GM12878 (cell line): Measurements from ENCODE around the gene PHF20. TPM values are rescaled to one million over a fixed set of nuclear protein-coding genes. Genes with fewer than 3 reads are reported as not detected.

ENCODE experiments used
- ATAC-seq: fragments of 200-7000 bp; cut with Tn5 transposase; 3 replicates; pipeline ENCODE4 v1.9.1; 2020; ENCODE audit warnings: mild to moderate bottlenecking, moderate library complexity
- BruUV-seq: library from RNA; stranded (reverse); fragments of 400-500 nt; replicated peaks from 2 replicates; lab custom pipeline; 2021; lab: Mats Ljungman, UMichigan
- CTCF ChIA-PET: fragments of 300-600 bp; sonication (Branson Sonifier 250); formaldehyde crosslinking; extraction: SDS; loops from one replicate; lab custom pipeline; 2021; ENCODE audit warnings: inconsistent platforms; lab: Yijun Ruan, JAX
- POLR2A ChIA-PET: fragments of 350-600 bp; formaldehyde crosslinking; extraction: SDS; loops from one replicate; lab custom pipeline; 2021; ENCODE audit warnings: inconsistent platforms; lab: Charles Lee
- RAD21 ChIA-PET: fragments of 300-600 bp; sonication (Branson Sonifier 250); formaldehyde crosslinking; loops from one replicate; lab custom pipeline; 2023; ENCODE audit warnings: antibody characterized with exemption; ENCODE audit not compliant: unreplicated experiment; lab: Charles Lee
- SMC1A ChIA-PET: fragments of 300-600 bp; sonication (Branson Sonifier 250); formaldehyde crosslinking; loops from one replicate; lab custom pipeline; 2023; ENCODE audit not compliant: unreplicated experiment, uncharacterized antibody; lab: Charles Lee
- DNase-seq: peaks from one replicate; pipeline ENCODE4 v3.0.0-alpha.2; 2011; ENCODE audit warnings: low read depth, low spot score
- FAIRE-seq: peaks from 3 replicates; lab custom pipeline; 2011; peaks lifted over from hg19 to GRCh38; lab: Jason Lieb, UNC
- H2AFZ ChIP-seq: 2 replicates; pipeline ENCODE4 v1.6.0; 2011; ENCODE audit warnings: low read depth, low read length, control low read depth; ENCODE audit not compliant: control insufficient read depth
- H3K27ac ChIP-seq: 2 replicates; pipeline ENCODE4 v1.5.1; 2011; ENCODE audit warnings: control low read depth; ENCODE audit not compliant: control insufficient read depth, insufficient read depth
- H3K27me3 ChIP-seq, 2 experiments: replicated peaks in 1 of 2; 2 replicates each; pipeline versions ENCODE4 v1.6.0 to v1.6.1; 2011; ENCODE audit warnings: low read length in 1 of 2; ENCODE audit not compliant: control insufficient read depth in 2 of 2, insufficient read depth in 2 of 2
- H3K36me3 ChIP-seq, 2 experiments: 2 replicates each; pipeline ENCODE4 v1.5.1; 2011; ENCODE audit warnings: low read length in 1 of 2; ENCODE audit not compliant: control insufficient read depth in 2 of 2, insufficient read depth in 2 of 2
- H3K4me1 ChIP-seq: 2 replicates; pipeline ENCODE4 v1.6.1; 2011; ENCODE audit warnings: mild to moderate bottlenecking, low read length, moderate library complexity, mixed read lengths; ENCODE audit not compliant: control insufficient read depth, insufficient read depth
- H3K4me2 ChIP-seq: 2 replicates; pipeline ENCODE4 v1.6.0; 2011; ENCODE audit warnings: control low read depth; ENCODE audit not compliant: control insufficient read depth, insufficient read depth
- H3K4me3 ChIP-seq: fragments of 200-600 bp; sonication (generic); 2 replicates; pipeline ENCODE4 v1.5.1; 2016
- H3K79me2 ChIP-seq: 2 replicates; pipeline ENCODE4 v1.6.0; 2011; ENCODE audit warnings: low read length; ENCODE audit not compliant: control insufficient read depth, insufficient read depth
- H3K9ac ChIP-seq: 2 replicates; pipeline ENCODE4 v1.8.0; 2011; ENCODE audit warnings: low read length, control low read depth, mixed read lengths; ENCODE audit not compliant: control insufficient read depth, insufficient read depth
- H3K9me3 ChIP-seq: replicated peaks from 3 replicates; pipeline ENCODE4 v1.5.1; 2011; ENCODE audit warnings: mild to moderate bottlenecking, low read length; ENCODE audit not compliant: control insufficient read depth, insufficient read depth
- H4K20me1 ChIP-seq: 2 replicates; pipeline ENCODE4 v1.6.0; 2011; ENCODE audit not compliant: control insufficient read depth, insufficient read depth
- CBX5 ChIP-seq: sonication (generic); IDR thresholded peaks from 2 replicates; pipeline ENCODE4 v1.6.1; 2016; ENCODE audit warnings: low read depth, moderate library complexity, mild to moderate bottlenecking, inconsistent platforms
- CHD1 ChIP-seq: IDR thresholded peaks from 2 replicates; pipeline ENCODE4 v1.6.1; 2012; ENCODE audit warnings: low read depth, low read length, improper control_type of control experiment
- HCFC1 ChIP-seq: fragments of 150-350 bp; IDR thresholded peaks from 2 replicates; pipeline ENCODE4 v1.6.1; 2014; ENCODE audit warnings: low read length
- HDGF ChIP-seq: fragments of 450-650 bp; IDR thresholded peaks from 2 replicates; pipeline ENCODE4 v1.6.1; 2016; ENCODE audit warnings: antibody characterized with exemption
- MEF2B ChIP-seq: fragments of 450-650 bp; IDR thresholded peaks from 2 replicates; pipeline ENCODE4 v1.6.1; 2018; ENCODE audit warnings: mild to moderate bottlenecking, moderate library complexity; ENCODE audit not compliant: partially characterized antibody, poor library complexity, severe bottlenecking
- NFXL1 ChIP-seq: fragments of 450-650 bp; IDR thresholded peaks from 2 replicates; pipeline ENCODE4 v1.6.1; 2017; ENCODE audit warnings: antibody characterized with exemption, mild to moderate bottlenecking, borderline replicate concordance
- PAX8 ChIP-seq: fragments of 450-650 bp; IDR thresholded peaks from 2 replicates; pipeline ENCODE4 v1.6.1; 2017; ENCODE audit warnings: mild to moderate bottlenecking, moderate library complexity
- STAT3 ChIP-seq: IDR thresholded peaks from 2 replicates; pipeline ENCODE4 v1.6.1; 2011; ENCODE audit warnings: low read depth, low read length, improper control_type of control experiment
- TBL1XR1 ChIP-seq: IDR thresholded peaks from 2 replicates; pipeline ENCODE4 v1.6.1; 2012; ENCODE audit warnings: low read depth, low read length, improper control_type of control experiment
- ZSCAN29 ChIP-seq: fragments of 450-650 bp; IDR thresholded peaks from 2 replicates; pipeline ENCODE4 v1.6.1; 2017; ENCODE audit warnings: mild to moderate bottlenecking, moderate library complexity
- WGBS: methylation state at CpG from one replicate; pipeline ENCODE4 v1.1.6; 2016; ENCODE audit warnings: low lambda C conversion rate; ENCODE audit not compliant: insufficient replicate concordance, insufficient coverage; ENCODE audit errors: missing lambda C conversion rate; 5-methylcytosine and 5-hydroxymethylcytosine counted together
- in situ Hi-C: fragments of 300-500 bp; cut with MboI; formaldehyde crosslinking; loops from 9 replicates; pipeline ENCODE4 v1.14.3; 2018; ENCODE audit warnings: mixed read lengths
- intact Hi-C: fragments of 100-400 bp; cut with micrococcal nuclease; formaldehyde crosslinking; loops from one replicate; pipeline ENCODE4 v1.14.2; 2022; ENCODE audit not compliant: unreplicated experiment
- polyA plus RNA-seq, 11 experiments: library from polyadenylated mRNA; depleted of rRNA in 4 of 11; unstranded in 6 of 11; stranded (reverse) in 5 of 11; fragments of >200 nt; fragmentation: Nextera tagmentation in 4 of 11; fragmentation: Illumina TruSeq in 1 of 11; extraction: Ambion mirVana in 4 of 11; extraction: Trizol in 1 of 11; gene quantifications; 1 replicate in 1 of 11; 2 replicates in 10 of 11; pipeline versions ENCODE4 v1.2.1 to v1.2.3, GENCODE V29; 2011 to 2016; ENCODE audit warnings: inconsistent platforms in 2 of 11, missing spikeins in 2 of 11, low read depth in 1 of 11
- total RNA-seq, 4 experiments: library from RNA; depleted of rRNA in 3 of 4; stranded (reverse); fragments of >200 nt in 3 of 4; fragmentation: Illumina TruSeq in 1 of 4; extraction: Trizol in 1 of 4; gene quantifications; 2 replicates each; pipeline versions ENCODE4 v1.2.1 to v1.2.3, GENCODE V29; 2013 to 2021

Gene PHF20
- total and polyA plus RNA-seq, 10 of the 15 experiments (the other 5 are each of a cell fraction or from before 2014, with no cell fraction given) = 31.6 to 91.2 (median 46.8) TPM

DNA sequence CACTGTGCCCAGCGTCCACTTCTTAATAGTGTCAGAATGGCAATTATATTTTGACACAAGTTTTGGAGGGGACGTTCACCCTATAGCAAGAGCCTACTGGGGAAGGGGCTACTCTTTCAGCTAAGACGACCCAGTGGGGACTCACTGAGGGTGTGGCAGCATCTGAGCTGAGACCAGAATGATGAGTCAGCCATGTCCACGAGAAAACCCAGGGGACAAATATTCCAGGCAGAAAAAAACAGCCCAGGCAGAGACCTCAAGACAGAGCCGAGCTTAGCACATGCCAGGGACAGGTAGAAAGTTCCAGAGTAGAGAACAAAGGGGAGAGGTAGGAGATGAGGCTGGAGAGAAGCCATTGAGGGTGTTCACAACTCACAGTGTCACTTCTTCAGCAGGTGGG lies 207.7 kb downstream of the PHF20 start:
- in situ Hi-C loops (loop anchor here (25.0 kb wide), 1 partner anchor 458 kb away; no protein-coding TSS in a partner anchor), intact Hi-C loops (no loop called here)
- H3K4me1 ChIP-seq = no peaks in the 10 kb centered on the region
- H3K79me2 ChIP-seq = no peaks in the 10 kb centered on the region
- no peaks in the 10 kb centered on the region for H3K9me3 ChIP-seq
- H4K20me1 ChIP-seq = no peaks in the 10 kb centered on the region
- H3K36me3 ChIP-seq = no peaks in the 10 kb centered on the region
- WGBS = 24% methylated on average over 5 of the region's 5 CpGs
- DNase-seq (no peak), FAIRE-seq (no peak), ATAC-seq (no peak)
- H3K27ac ChIP-seq = no peak overlapping the region
- no TSS peak for BruUV-seq
- H3K27me3 ChIP-seq = no peaks in the 10 kb centered on the region
- TF ChIP-seq STAT3 (no peak), MEF2B (no peak), HCFC1 (no peak), NFXL1 (no peak), ZSCAN29 (no peak), CHD1 (no peak)
- TF ChIP-seq, all 136 proteins: peak for 0
- Histone ChIP-seq H3K9ac (no peak overlapping the region), H3K4me2 (no peak overlapping the region), H2AFZ (no peak overlapping the region), H3K4me3 (no peak overlapping the region)
- SMC1A ChIA-PET = interaction anchor here (1.1 to 2.3 kb wide), 2 partner anchors 11 to 159 kb away, joined by 4 to 14 read pairs; no protein-coding TSS in a partner anchor
- RAD21 ChIA-PET = interaction anchor here (0.7 kb wide), 1 partner anchor 16 kb away, joined by 3 read pairs; no protein-coding TSS in a partner anchor
- CTCF ChIA-PET = interaction anchor here (1.2 to 9.2 kb wide), 2 partner anchors 12 to 24 kb away, joined by 3 to 73 read pairs; no protein-coding TSS in a partner anchor
- POLR2A ChIA-PET = no interaction called here

DNA sequence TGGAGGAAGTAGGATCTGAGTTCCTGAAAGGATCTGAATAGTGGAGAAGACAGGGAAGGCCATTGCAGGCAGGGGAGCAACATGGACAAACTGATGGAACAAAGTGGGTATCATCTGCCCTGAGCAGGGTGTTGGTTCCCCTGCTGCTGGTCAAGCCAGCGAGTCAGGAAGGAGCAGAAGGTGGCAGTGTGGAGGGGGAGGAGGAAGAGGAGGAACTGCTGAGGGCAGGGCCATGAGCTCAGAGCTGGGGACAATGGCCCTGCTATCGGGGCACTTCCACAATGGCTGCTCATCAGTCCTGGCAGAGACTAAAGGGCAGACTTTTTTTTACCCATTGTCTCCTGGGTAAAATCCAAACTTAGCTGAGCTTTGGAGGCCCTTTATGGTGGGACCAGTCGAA lies 210.2 kb downstream of the PHF20 start:
- TF ChIP-seq MEF2B = no peak
- no peak for TF ChIP-seq PAX8
- no peak for TF ChIP-seq CBX5
- no peak for TF ChIP-seq HDGF
- no peak for TF ChIP-seq TBL1XR1
- Histone ChIP-seq H2AFZ (no peak overlapping the region), H3K27ac (no peak overlapping the region), H3K4me3 (no peak overlapping the region), H3K9me3 (no peaks in the 10 kb centered on the region), H4K20me1 (no peaks in the 10 kb centered on the region), H3K4me1 (no peaks in the 10 kb centered on the region), H3K4me2 (no peak overlapping the region), H3K9ac (no peak overlapping the region), H3K79me2 (no peaks in the 10 kb centered on the region), H3K36me3 (no peaks in the 10 kb centered on the region), H3K27me3 (no peaks in the 10 kb centered on the region)
- CTCF ChIA-PET = interaction anchor here (9.2 kb wide), 1 partner anchor 10 kb away, joined by 73 read pairs; no protein-coding TSS in a partner anchor
- intact Hi-C loops (no loop called here), in situ Hi-C loops (loop anchor here (25.0 kb wide), 1 partner anchor 455 kb away; no protein-coding TSS in a partner anchor)
- FAIRE-seq (no peak), DNase-seq (no peak), ATAC-seq (peak; percentile 54)
- SMC1A ChIA-PET = interaction anchor here (1.0 to 3.6 kb wide), 3 partner anchors 10 to 151 kb away, joined by 3 to 13 read pairs (median 5); partner anchors contain the start of gene SCAND1
- WGBS = 29% methylated on average over 3 of the region's 3 CpGs
- no TSS peak for BruUV-seq
- POLR2A ChIA-PET = no interaction called here
- RAD21 ChIA-PET = interaction anchor here (1.1 to 1.8 kb wide), 3 partner anchors 11 to 14 kb away, joined by 3 to 12 read pairs (median 3); no protein-coding TSS in a partner anchor
